Pons (tissue), 1 donor: ENCODE results near the gene GM2A.
A peak's percentile ranks its signal among the peaks of the same experiment; 100 is the strongest.
"Not testable (repeated sequence)": the region's sequence is repeated elsewhere in the genome, so short reads cannot be mapped to it uniquely, and the experiment has no call there.

Source experiments
- DNase-seq: peaks from one replicate; pipeline ENCODE4 v3.0.0-alpha.2; 2016; ENCODE audit warnings: low spot score

GM2A gene

GRCh38 chr5:151288180-151288579 lies 35.2 kb downstream of the GM2A start:
- DNase-seq, result no peak

- DNase-seq, result no peak
Measured at GRCh38 chr5:151293624-151294023, 40.6 kb downstream of the GM2A start.

- DNase-seq, result no peak
Measured at GRCh38 chr5:151295138-151295537, 42.2 kb downstream of the GM2A start.

- no peak for DNase-seq
Measured at GRCh38 chr5:151295791-151296477, 42.9 kb downstream of the GM2A start.

- DNase-seq, result no peak
Measured at GRCh38 chr5:151296478-151296830, 43.5 kb downstream of the GM2A start.

- no peak for DNase-seq
Measured at GRCh38 chr5:151296974-151297373, 44.0 kb downstream of the GM2A start.

- DNase-seq, result peak; percentile 39
Measured at GRCh38 chr5:151298063-151298855, 45.3 kb downstream of the GM2A start.

- no peak for DNase-seq
Measured at GRCh38 chr5:151303666-151304065, 50.7 kb downstream of the GM2A start, which contains the start of gene SLC36A3. Gene SLC36A3 (minus strand): TSS chr5:151303766. CDS start chr5:151303354, 412 bp downstream.

GRCh38 chr5:151309266-151309665 lies 56.3 kb downstream of the GM2A start:
- DNase-seq, result not testable (repeated sequence)

GRCh38 chr5:151309821-151310220 lies 56.8 kb downstream of the GM2A start:
- DNase-seq, result not testable (repeated sequence)

GRCh38 chr5:151310932-151311331 lies 57.9 kb downstream of the GM2A start:
- no peak for DNase-seq

GRCh38 chr5:151312756-151313324 lies 59.9 kb downstream of the GM2A start:
- no peak for DNase-seq

- no peak for DNase-seq
Measured at GRCh38 chr5:151313357-151313756, 60.4 kb downstream of the GM2A start.

- DNase-seq, result peak; percentile 56
Measured at GRCh38 chr5:151315998-151316597, 63.1 kb downstream of the GM2A start.

- DNase-seq, result no peak
Measured at GRCh38 chr5:151317871-151318270, 64.9 kb downstream of the GM2A start.

GRCh38 chr5:151318850-151319732 lies 66.1 kb downstream of the GM2A start:
- DNase-seq, result peak; percentile 39
